HG02870 (cell line): ENCODE data around the gene PITHD1.
"Not testable (repeated sequence)": the region's sequence is repeated elsewhere in the genome, so short reads cannot be mapped to it uniquely, and the experiment has no call there.

ENCODE experiments used
- ATAC-seq: cut with Tn5 transposase; IDR thresholded peaks from one replicate; pipeline ENCODE4 v1.9.1; 2021; ENCODE audit warnings: mild to moderate bottlenecking, moderate library complexity; ENCODE audit not compliant: unreplicated experiment

PITHD1 gene

GRCh38 chr1:23823767-23824166, 45.5 kb downstream of the PITHD1 start:
- no peak for ATAC-seq

GRCh38 chr1:23824711-23825075, 46.5 kb downstream of the PITHD1 start:
- no peak for ATAC-seq

GRCh38 chr1:23825076-23825761, 47.0 kb downstream of the PITHD1 start, which contains the start of gene HMGCL:
Gene HMGCL, minus strand, starts transcription at chr1:23825429. Its CDS starts 14 bp downstream, at chr1:23825415.
- ATAC-seq, result no peak

- ATAC-seq, result no peak
Measured at GRCh38 chr1:23825762-23826522, 47.7 kb downstream of the PITHD1 start.

GRCh38 chr1:23826590-23826989, 48.4 kb downstream of the PITHD1 start:
- ATAC-seq, result not testable (repeated sequence)

- ATAC-seq, result no peak
Measured at GRCh38 chr1:23827717-23828116, 49.5 kb downstream of the PITHD1 start.

- ATAC-seq, result not testable (repeated sequence)
Measured at GRCh38 chr1:23834156-23834555, 55.9 kb downstream of the PITHD1 start.

- ATAC-seq, result no peak
Measured at GRCh38 chr1:23836037-23836436, 57.8 kb downstream of the PITHD1 start.
